Measurements from ENCODE around the gene NGEF. TPM values are rescaled to one million over a fixed set of nuclear protein-coding genes. Genes with fewer than 3 reads are reported as not detected.
"Not testable (repeated sequence)": the region's sequence is repeated elsewhere in the genome, so short reads cannot be mapped to it uniquely, and the experiment has no call there.

NGEF gene
- total and polyA plus RNA-seq, 4 donors, result 15.4 to 46.3 (median 29.2) TPM

- peaks cover 25% of the 10 kb centered on the region for H3K27me3 ChIP-seq (ENCODE audit: control insufficient read depth, insufficient read depth, low read length)
- peaks cover 32% of the 10 kb centered on the region for H3K4me1 ChIP-seq (ENCODE audit: control insufficient read depth, insufficient read depth, low read length)
- H3K36me3 ChIP-seq (ENCODE audit: control insufficient read depth, insufficient read depth, low read length), result peaks cover 11% of the 10 kb centered on the region
- peak in 1 of 6 donors; percentile 4 for DNase-seq (ENCODE audit: low read depth in 4 of 6, low spot score in 6 of 6)
- no peak overlapping the region for H3K4me3 ChIP-seq (ENCODE audit: low read depth, low read length)
- 38% methylated on average over 7 of the region's 11 CpGs for WGBS (ENCODE audit: insufficient coverage)
- H3K9me3 ChIP-seq (ENCODE audit: control insufficient read depth, insufficient read depth, low read length), result no peaks in the 10 kb centered on the region
- no peak overlapping the region for H3K27ac ChIP-seq (ENCODE audit: low read depth, low read length)
Observed at GRCh38 chr2:232925153-232925820, 87.8 kb downstream of the NGEF start.

- Histone ChIP-seq H3K9me3 (ENCODE audit: control insufficient read depth, insufficient read depth, low read length) (no peaks in the 10 kb centered on the region), H3K4me3 (ENCODE audit: low read depth, low read length) (no peak overlapping the region), H3K27ac (ENCODE audit: low read depth, low read length) (no peak overlapping the region), H3K27me3 (ENCODE audit: control insufficient read depth, insufficient read depth, low read length) (peaks cover 25% of the 10 kb centered on the region), H3K36me3 (ENCODE audit: control insufficient read depth, insufficient read depth, low read length) (peaks cover 18% of the 10 kb centered on the region), H3K4me1 (ENCODE audit: control insufficient read depth, insufficient read depth, low read length) (peaks cover 32% of the 10 kb centered on the region)
- no peak for DNase-seq (ENCODE audit: low read depth in 4 of 6, low spot score in 6 of 6)
Observed at GRCh38 chr2:232924433-232924832, 88.6 kb downstream of the NGEF start.

- WGBS (ENCODE audit: insufficient coverage), result 91% methylated on average over 1 of the region's 3 CpGs
- Histone ChIP-seq H3K27ac (ENCODE audit: low read depth, low read length) (no peak overlapping the region), H3K4me1 (ENCODE audit: control insufficient read depth, insufficient read depth, low read length) (peaks cover 6% of the 10 kb centered on the region), H3K9me3 (ENCODE audit: control insufficient read depth, insufficient read depth, low read length) (no peaks in the 10 kb centered on the region), H3K4me3 (ENCODE audit: low read depth, low read length) (no peak overlapping the region), H3K27me3 (ENCODE audit: control insufficient read depth, insufficient read depth, low read length) (peaks cover 9% of the 10 kb centered on the region), H3K36me3 (ENCODE audit: control insufficient read depth, insufficient read depth, low read length) (peaks cover 18% of the 10 kb centered on the region)
- no peak for DNase-seq (ENCODE audit: low read depth in 4 of 6, low spot score in 6 of 6)
Observed at GRCh38 chr2:232920760-232921159, 92.3 kb downstream of the NGEF start.

GRCh38 chr2:232920055-232920454, 93.0 kb downstream of the NGEF start:
- H3K27me3 ChIP-seq (ENCODE audit: control insufficient read depth, insufficient read depth, low read length), result peaks cover 2% of the 10 kb centered on the region
- WGBS (ENCODE audit: insufficient coverage), result 100% methylated on average over 1 of the region's 11 CpGs

GRCh38 chr2:232919141-232919540, 93.9 kb downstream of the NGEF start:
- H3K9me3 ChIP-seq (ENCODE audit: control insufficient read depth, insufficient read depth, low read length), result no peaks in the 10 kb centered on the region
- DNase-seq (ENCODE audit: low read depth in 4 of 6, low spot score in 6 of 6), result no peak
- no peaks in the 10 kb centered on the region for H3K4me1 ChIP-seq (ENCODE audit: control insufficient read depth, insufficient read depth, low read length)
- no peak overlapping the region for H3K4me3 ChIP-seq (ENCODE audit: low read depth, low read length)
- H3K27me3 ChIP-seq (ENCODE audit: control insufficient read depth, insufficient read depth, low read length), result no peaks in the 10 kb centered on the region
- H3K27ac ChIP-seq (ENCODE audit: low read depth, low read length), result no peak overlapping the region
- H3K36me3 ChIP-seq (ENCODE audit: control insufficient read depth, insufficient read depth, low read length), result peaks cover 18% of the 10 kb centered on the region
- 92% methylated on average over 5 of the region's 6 CpGs for WGBS (ENCODE audit: insufficient coverage)

More at GRCh38 chr2:232920055-232920454, 93.0 kb downstream of the NGEF start:
- DNase-seq (ENCODE audit: low read depth in 4 of 6, low spot score in 6 of 6), result no peak
- Histone ChIP-seq H3K27ac (ENCODE audit: low read depth, low read length) (no peak overlapping the region), H3K4me1 (ENCODE audit: control insufficient read depth, insufficient read depth, low read length) (no peaks in the 10 kb centered on the region), H3K4me3 (ENCODE audit: low read depth, low read length) (no peak overlapping the region), H3K9me3 (ENCODE audit: control insufficient read depth, insufficient read depth, low read length) (no peaks in the 10 kb centered on the region), H3K36me3 (ENCODE audit: control insufficient read depth, insufficient read depth, low read length) (peaks cover 18% of the 10 kb centered on the region)

GRCh38 chr2:232913903-232914302, 99.2 kb downstream of the NGEF start:
- H3K36me3 ChIP-seq (ENCODE audit: control insufficient read depth, insufficient read depth, low read length), result no peaks in the 10 kb centered on the region
- 100% methylated on average over 1 of the region's 2 CpGs for WGBS (ENCODE audit: insufficient coverage)
- no peaks in the 10 kb centered on the region for H3K27me3 ChIP-seq (ENCODE audit: control insufficient read depth, insufficient read depth, low read length)
- no peak for DNase-seq (ENCODE audit: low read depth in 4 of 6, low spot score in 6 of 6)
- no peaks in the 10 kb centered on the region for H3K4me1 ChIP-seq (ENCODE audit: control insufficient read depth, insufficient read depth, low read length)
- no peak overlapping the region for H3K27ac ChIP-seq (ENCODE audit: low read depth, low read length)
- H3K9me3 ChIP-seq (ENCODE audit: control insufficient read depth, insufficient read depth, low read length), result peaks cover 3% of the 10 kb centered on the region
- no peak overlapping the region for H3K4me3 ChIP-seq (ENCODE audit: low read depth, low read length)

- DNase-seq (ENCODE audit: low read depth in 4 of 6, low spot score in 6 of 6), result no peak
- no peaks in the 10 kb centered on the region for H3K36me3 ChIP-seq (ENCODE audit: control insufficient read depth, insufficient read depth, low read length)
- H3K27ac ChIP-seq (ENCODE audit: low read depth, low read length), result no peak overlapping the region
- H3K9me3 ChIP-seq (ENCODE audit: control insufficient read depth, insufficient read depth, low read length), result peaks cover 3% of the 10 kb centered on the region
- no CpG with 5 or more reads among the region's 1 CpG for WGBS (ENCODE audit: insufficient coverage)
- H3K4me1 ChIP-seq (ENCODE audit: control insufficient read depth, insufficient read depth, low read length), result no peaks in the 10 kb centered on the region
- H3K27me3 ChIP-seq (ENCODE audit: control insufficient read depth, insufficient read depth, low read length), result no peaks in the 10 kb centered on the region
- no peak overlapping the region for H3K4me3 ChIP-seq (ENCODE audit: low read depth, low read length)
Observed at GRCh38 chr2:232911712-232912277, 101.3 kb downstream of the NGEF start.

- Histone ChIP-seq H3K4me3 (ENCODE audit: low read depth, low read length) (no peak overlapping the region), H3K27ac (ENCODE audit: low read depth, low read length) (no peak overlapping the region), H3K36me3 (ENCODE audit: control insufficient read depth, insufficient read depth, low read length) (no peaks in the 10 kb centered on the region), H3K9me3 (ENCODE audit: control insufficient read depth, insufficient read depth, low read length) (peaks cover 3% of the 10 kb centered on the region), H3K27me3 (ENCODE audit: control insufficient read depth, insufficient read depth, low read length) (no peaks in the 10 kb centered on the region), H3K4me1 (ENCODE audit: control insufficient read depth, insufficient read depth, low read length) (no peaks in the 10 kb centered on the region)
- no peak for DNase-seq (ENCODE audit: low read depth in 4 of 6, low spot score in 6 of 6)
- WGBS (ENCODE audit: insufficient coverage), result 93% methylated on average over 4 of the region's 6 CpGs
Observed at GRCh38 chr2:232910376-232910775, 102.7 kb downstream of the NGEF start.

GRCh38 chr2:232908695-232909094, 104.4 kb downstream of the NGEF start:
- no peak overlapping the region for H3K27ac ChIP-seq (ENCODE audit: low read depth, low read length)
- H3K4me1 ChIP-seq (ENCODE audit: control insufficient read depth, insufficient read depth, low read length), result no peaks in the 10 kb centered on the region
- no peak for DNase-seq (ENCODE audit: low read depth in 4 of 6, low spot score in 6 of 6)
- H3K27me3 ChIP-seq (ENCODE audit: control insufficient read depth, insufficient read depth, low read length), result no peaks in the 10 kb centered on the region
- WGBS (ENCODE audit: insufficient coverage), result 97% methylated on average over 5 of the region's 6 CpGs
- peaks cover 3% of the 10 kb centered on the region for H3K9me3 ChIP-seq (ENCODE audit: control insufficient read depth, insufficient read depth, low read length)
- no peak overlapping the region for H3K4me3 ChIP-seq (ENCODE audit: low read depth, low read length)
- H3K36me3 ChIP-seq (ENCODE audit: control insufficient read depth, insufficient read depth, low read length), result peaks cover 3% of the 10 kb centered on the region

GRCh38 chr2:232907718-232908085, 105.4 kb downstream of the NGEF start:
- not testable (repeated sequence) for H3K4me1 ChIP-seq (ENCODE audit: control insufficient read depth, insufficient read depth, low read length); H3K9me3 ChIP-seq (ENCODE audit: control insufficient read depth, insufficient read depth, low read length)
- WGBS (ENCODE audit: insufficient coverage), result 86% methylated on average over 4 of the region's 9 CpGs

More at GRCh38 chr2:232907718-232908085, 105.4 kb downstream of the NGEF start:
- H3K27me3 ChIP-seq (ENCODE audit: control insufficient read depth, insufficient read depth, low read length); DNase-seq (ENCODE audit: low read depth in 4 of 6, low spot score in 6 of 6); H3K27ac ChIP-seq (ENCODE audit: low read depth, low read length); H3K4me3 ChIP-seq (ENCODE audit: low read depth, low read length); H3K36me3 ChIP-seq (ENCODE audit: control insufficient read depth, insufficient read depth, low read length): not testable (repeated sequence)

All from spinal cord (tissue), 10 donors.